Stimulated activated CD8-positive, alpha-beta memory T cell treated with anti-CD3 and anti-CD28 coated beads, Interleukin-7, amount 100 ng/mL, for 48 hours (primary cell): Measurements from ENCODE around the gene WDFY3.
"Not testable (repeated sequence)": the region's sequence is repeated elsewhere in the genome, so short reads cannot be mapped to it uniquely, and the experiment has no call there.

Experiments used
- DNase-seq, 2 donors: peaks; one replicate each; pipeline ENCODE4 v3.0.0-alpha.2; 2020; ENCODE audit warnings: low read depth in 1 of 2; ENCODE audit errors: extremely low read depth in 1 of 2

Gene WDFY3

GRCh38 chr4:84865600-84865999 lies 100.9 kb downstream of the WDFY3 start:
- no peak for DNase-seq

- DNase-seq = no peak
These were observed 104.4 kb downstream of the WDFY3 start for GRCh38 chr4:84862064-84862463.

DNA sequence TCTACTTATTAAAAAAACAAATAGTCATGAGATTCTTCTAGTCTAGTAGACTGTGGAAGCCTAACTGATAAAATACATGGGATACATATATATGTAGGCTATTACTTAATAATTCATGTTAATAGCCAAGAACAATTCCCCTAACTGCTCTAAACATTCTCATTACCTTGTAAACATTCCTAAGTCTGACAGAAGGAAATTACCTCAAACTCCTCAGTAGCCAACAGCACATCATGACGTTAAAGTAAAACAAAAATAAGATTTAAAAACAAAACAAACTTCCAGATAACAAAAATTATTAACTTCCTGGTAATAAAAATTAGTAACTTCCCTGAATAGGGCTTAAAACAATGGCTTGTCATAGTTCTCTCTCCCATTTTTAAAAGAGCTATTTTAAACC lies 109.2 kb downstream of the WDFY3 start:
- no peak for DNase-seq

- DNase-seq = no peak
These were observed 109.9 kb downstream of the WDFY3 start for GRCh38 chr4:84856468-84857049.

GRCh38 chr4:84855774-84856173 lies 110.7 kb downstream of the WDFY3 start:
- DNase-seq = no peak

DNA sequence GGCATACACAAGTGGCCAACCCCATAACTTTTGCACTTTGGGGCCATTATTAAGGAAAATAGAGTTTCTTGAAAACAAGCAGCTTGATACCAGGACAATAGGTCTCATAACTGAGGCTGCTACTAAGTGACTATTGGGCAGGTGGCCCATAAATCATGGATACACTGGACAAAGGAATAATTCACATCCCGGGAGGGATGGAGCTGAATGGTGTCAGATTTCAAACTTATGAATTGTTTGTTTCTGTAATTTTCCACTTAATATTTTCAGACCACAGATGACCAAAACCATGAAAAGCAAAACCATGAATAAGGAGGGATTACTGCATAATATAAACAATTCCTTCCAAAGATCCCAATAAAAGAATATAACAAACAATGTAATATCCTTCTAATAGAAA lies 114.4 kb downstream of the WDFY3 start:
- DNase-seq = no peak

- no peak for DNase-seq
These were observed 117.3 kb downstream of the WDFY3 start for GRCh38 chr4:84849051-84849640.

GRCh38 chr4:84848432-84848831 lies 118.1 kb downstream of the WDFY3 start:
- no peak for DNase-seq

- DNase-seq = no peak
These were observed 118.5 kb downstream of the WDFY3 start for GRCh38 chr4:84847978-84848377.

GRCh38 chr4:84846985-84847384 lies 119.5 kb downstream of the WDFY3 start:
- no peak for DNase-seq

GRCh38 chr4:84841435-84841834 lies 125.1 kb downstream of the WDFY3 start:
- DNase-seq = no peak

DNA sequence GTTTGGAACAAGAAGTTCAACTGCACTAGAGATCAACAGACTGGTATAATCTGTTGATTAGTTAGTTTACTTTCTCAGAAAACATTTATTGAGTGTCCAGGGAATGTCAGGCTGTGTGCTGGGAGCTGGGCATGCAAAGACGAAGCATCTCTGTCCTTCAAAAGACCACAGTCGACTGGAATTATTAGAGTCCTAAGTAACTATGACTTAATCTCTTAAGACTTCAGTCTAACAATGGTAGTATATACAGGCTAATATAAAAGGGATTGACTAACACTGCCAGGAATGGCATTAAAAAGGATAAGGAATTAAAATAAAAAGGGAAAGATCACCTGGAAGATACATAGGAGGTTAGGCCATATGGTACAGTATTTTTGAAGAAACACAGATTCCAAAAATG lies 128.7 kb downstream of the WDFY3 start:
- DNase-seq = no peak

DNA sequence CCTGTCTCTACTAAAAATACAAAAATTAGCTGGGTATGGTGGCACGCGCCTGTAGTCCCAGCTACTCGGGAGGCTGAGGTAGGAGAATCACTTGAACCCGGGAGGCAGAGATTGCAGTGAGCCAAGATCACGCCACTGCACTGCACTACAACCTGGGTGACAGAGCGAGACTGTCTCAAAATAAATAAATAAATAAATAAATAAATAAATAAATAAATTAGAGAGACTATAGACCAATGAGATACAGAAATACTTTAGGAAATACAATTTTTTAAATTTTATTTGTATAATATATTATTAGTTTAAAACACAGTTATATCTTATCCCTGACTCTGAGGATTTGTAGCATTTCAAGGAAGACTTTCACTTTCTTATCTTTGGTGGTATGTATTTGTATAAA lies 136.9 kb downstream of the WDFY3 start:
- DNase-seq = not testable (repeated sequence)

GRCh38 chr4:84826681-84827080 lies 139.8 kb downstream of the WDFY3 start:
- DNase-seq = no peak

DNA sequence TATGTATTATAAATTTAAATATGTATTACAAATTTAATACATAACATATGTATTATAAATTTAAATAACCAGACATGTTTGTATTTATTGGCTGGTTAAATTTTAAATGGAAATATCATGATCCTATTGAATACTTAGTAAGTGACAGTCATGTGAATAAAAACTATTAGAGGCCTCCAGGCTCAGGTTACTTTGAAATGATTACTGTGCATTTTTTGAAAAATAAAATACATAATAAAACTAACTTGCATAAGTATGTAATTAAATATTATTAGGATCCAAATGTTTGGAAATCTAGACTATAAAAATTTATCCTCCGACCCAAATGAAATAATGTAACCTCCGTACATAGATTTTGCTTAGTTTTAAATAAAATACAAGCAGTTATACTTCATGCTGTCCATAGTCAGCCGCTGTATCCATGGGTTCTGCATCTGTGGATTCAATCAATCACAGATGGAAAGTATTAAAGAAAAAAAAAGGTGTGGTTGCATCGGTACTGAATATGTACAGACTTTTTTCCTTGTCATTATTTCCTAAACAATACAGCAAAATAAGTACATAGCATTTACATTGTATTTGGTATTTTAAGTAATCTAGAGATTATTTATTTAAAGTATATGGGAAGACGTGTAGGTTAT lies 140.7 kb downstream of the WDFY3 start:
- no peak for DNase-seq

DNA sequence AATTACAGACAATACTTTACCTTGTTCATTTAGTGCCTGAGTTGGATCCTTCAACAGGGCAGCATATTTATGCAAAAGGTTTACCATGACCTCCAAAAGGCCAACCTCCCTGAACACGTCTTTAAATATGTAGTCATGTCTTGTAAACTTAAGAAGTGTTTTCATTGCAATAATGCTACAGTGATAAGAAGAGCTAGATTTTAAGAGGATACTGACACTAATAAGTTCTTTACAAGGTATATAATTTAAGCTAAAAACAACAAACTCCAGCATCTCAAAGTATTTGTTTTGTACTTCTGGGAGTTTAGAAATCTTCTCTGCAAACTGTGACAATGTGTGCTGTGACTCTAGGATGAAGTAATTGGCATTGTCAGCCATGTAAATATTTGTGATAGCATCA lies 145.4 kb downstream of the WDFY3 start:
- DNase-seq = no peak

- no peak for DNase-seq
These were observed 152.3 kb downstream of the WDFY3 start for GRCh38 chr4:84814094-84814750.

GRCh38 chr4:84809946-84810345 lies 156.5 kb downstream of the WDFY3 start:
- DNase-seq = no peak

DNA sequence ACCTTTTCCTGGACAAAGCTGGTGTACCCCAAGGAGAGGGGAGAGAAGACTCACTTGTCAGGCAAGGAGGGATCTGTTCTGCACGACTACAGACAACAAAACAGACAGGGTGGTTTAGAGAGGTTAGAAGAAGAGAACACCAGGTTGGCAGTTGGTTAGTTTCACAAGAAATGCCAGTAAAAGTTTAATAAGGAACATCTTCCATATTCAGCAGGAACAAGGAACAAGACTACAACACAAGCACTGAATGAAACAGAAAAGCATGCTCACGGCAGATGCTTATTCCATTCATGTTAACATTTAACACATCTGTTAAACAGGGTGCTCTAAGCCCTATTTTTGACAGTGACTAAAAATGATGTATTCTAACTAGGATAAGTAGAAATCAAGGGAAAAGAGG lies 158.2 kb downstream of the WDFY3 start:
- no peak for DNase-seq

DNA sequence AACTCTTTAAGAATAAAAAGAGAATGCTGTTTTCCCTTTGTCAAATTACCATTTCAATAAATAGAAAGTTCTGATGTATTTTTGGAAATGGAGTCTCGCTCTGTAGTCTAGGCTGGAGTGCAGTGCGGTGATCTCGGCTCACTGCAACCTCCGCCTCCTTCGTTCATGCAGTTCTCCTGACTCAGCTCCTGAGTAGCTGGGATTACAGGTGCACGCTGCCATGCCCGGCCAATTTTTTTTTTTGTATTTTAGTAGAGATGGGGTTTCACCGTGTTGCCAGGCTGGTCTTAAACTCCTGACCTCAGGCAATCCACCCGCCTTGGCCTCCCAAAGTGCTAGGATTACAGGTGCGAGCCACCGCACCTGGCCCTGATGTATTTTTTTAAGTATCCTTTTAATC lies 159.9 kb downstream of the WDFY3 start:
- DNase-seq = not testable (repeated sequence)

- no peak for DNase-seq
These were observed 162.4 kb downstream of the WDFY3 start for GRCh38 chr4:84804136-84804535.

- DNase-seq = no peak
These were observed 162.8 kb downstream of the WDFY3 start for GRCh38 chr4:84803720-84804119.
